K562 (cell line): ENCODE data around the gene RGS3. TPM values are rescaled to one million over a fixed set of nuclear protein-coding genes. Genes with fewer than 3 reads are reported as not detected.

Source experiments
- ATAC-seq: fragments of 200-7000 bp; cut with Tn5 transposase; 3 replicates; pipeline ENCODE4 v1.9.1; 2020; ENCODE audit warnings: moderate library complexity
- BruUV-seq: library from RNA; stranded (reverse); fragments of 400-500 nt; replicated peaks from 2 replicates; lab custom pipeline; 2021; lab: Mats Ljungman, UMichigan
- CTCF ChIA-PET: fragments of 300-600 bp; formaldehyde crosslinking; extraction: SDS; loops from one replicate; lab custom pipeline; 2021; ENCODE audit warnings: low intra/inter-chr PET ratio; lab: Yijun Ruan, JAX
- POLR2A ChIA-PET: fragments of 300-600, 350-650 bp; sonication (Branson Sonifier 250); formaldehyde crosslinking; extraction: SDS; loops from one replicate; lab custom pipeline; 2021; ENCODE audit warnings: antibody characterized with exemption, inconsistent platforms; lab: Yijun Ruan, JAX
- DNase-seq, 4 experiments: peaks; one replicate each; pipeline versions ENCODE4 v3.0.0 to v3.0.0-alpha.2; 2011 to 2018; ENCODE audit warnings: low spot score in 3 of 4, mixed read lengths in 3 of 4; ENCODE audit errors: extremely low read depth in 1 of 4
- FAIRE-seq: peaks from 2 replicates; lab custom pipeline; 2011; peaks lifted over from hg19 to GRCh38; lab: Jason Lieb, UNC
- H2AFZ ChIP-seq: 2 replicates; pipeline ENCODE4 v1.6.0; 2011; ENCODE audit warnings: low read depth, low read length, control low read depth, inconsistent platforms
- H3K27ac ChIP-seq: fragments of 200-600 bp; 3 replicates; pipeline ENCODE4 v1.8.0; 2011; ENCODE audit warnings: low read depth, mild to moderate bottlenecking, control low read depth, inconsistent platforms, low read length, moderate library complexity, mixed read lengths; ENCODE audit errors: extremely low read depth
- H3K27me3 ChIP-seq, 2 experiments: fragments of 300-600 bp in 1 of 2; 2 replicates in 1 of 2; 3 replicates in 1 of 2; pipeline versions ENCODE4 v1.6.0 to v1.8.0; 2011; ENCODE audit warnings: inconsistent platforms in 2 of 2, low read length in 2 of 2, mild to moderate bottlenecking in 1 of 2, mixed read lengths in 1 of 2, moderate library complexity in 1 of 2; ENCODE audit not compliant: control insufficient read depth in 2 of 2, insufficient read depth in 2 of 2
- H3K36me3 ChIP-seq: fragments of 300-600 bp; 3 replicates; pipeline ENCODE4 v1.8.0; 2011; ENCODE audit warnings: mild to moderate bottlenecking, low read length, inconsistent platforms; ENCODE audit not compliant: control insufficient read depth, insufficient read depth
- H3K4me1 ChIP-seq, 2 experiments: fragments of 200-600 bp in 1 of 2; replicated peaks in 1 of 2; 2 replicates in 1 of 2; 3 replicates in 1 of 2; pipeline versions ENCODE4 v1.5.1 to v1.8.0; 2011; ENCODE audit warnings: inconsistent platforms in 2 of 2, low read length in 2 of 2, mild to moderate bottlenecking in 1 of 2, mixed read lengths in 1 of 2, moderate library complexity in 1 of 2; ENCODE audit not compliant: control insufficient read depth in 2 of 2, insufficient read depth in 2 of 2
- H3K4me2 ChIP-seq: 2 replicates; pipeline ENCODE4 v1.6.1; 2011; ENCODE audit warnings: low read length, control low read depth, inconsistent platforms, mixed read lengths; ENCODE audit not compliant: insufficient read depth
- H3K4me3 ChIP-seq: fragments of 200-600 bp; sonication (generic), shearing (Covaris generic); 2 replicates; pipeline ENCODE4 v1.5.1; 2016; ENCODE audit warnings: control low read depth, inconsistent platforms
- H3K79me2 ChIP-seq: fragments of 200-600 bp; 3 replicates; pipeline ENCODE4 v1.8.0; 2011; ENCODE audit warnings: low read length, inconsistent platforms; ENCODE audit not compliant: control insufficient read depth, insufficient read depth
- H3K9ac ChIP-seq, 2 experiments: 2 replicates each; pipeline versions ENCODE4 v1.6.0 to v1.6.1; 2011; ENCODE audit warnings: low read depth in 2 of 2, low read length in 2 of 2, control low read depth in 1 of 2, inconsistent platforms in 1 of 2, mild to moderate bottlenecking in 1 of 2, mixed read lengths in 1 of 2; ENCODE audit not compliant: insufficient read depth in 1 of 2
- H3K9me1 ChIP-seq: one replicate; pipeline ENCODE4 v1.6.0; 2011; ENCODE audit warnings: inconsistent platforms, mild to moderate bottlenecking, low read length, moderate library complexity; ENCODE audit not compliant: control insufficient read depth, insufficient read depth
- H3K9me3 ChIP-seq: replicated peaks from 2 replicates; pipeline ENCODE4 v1.5.1; 2011; ENCODE audit warnings: low read depth, low read length, inconsistent platforms; ENCODE audit not compliant: control insufficient read depth, insufficient read depth
- H4K20me1 ChIP-seq: replicated peaks from 2 replicates; pipeline ENCODE4 v1.6.1; 2011; ENCODE audit warnings: low read length, inconsistent platforms, mixed read lengths; ENCODE audit not compliant: control insufficient read depth, insufficient read depth
- C11orf30 ChIP-seq: fragments of 450-650 bp; IDR thresholded peaks from 2 replicates; pipeline ENCODE4 v1.6.1; 2016; ENCODE audit warnings: low read depth, mild to moderate bottlenecking
- CEBPB ChIP-seq: fragments of 450-650 bp; IDR thresholded peaks from 2 replicates; pipeline ENCODE4 v1.6.1; 2016; ENCODE audit warnings: missing genetic modification characterization, missing compliant biosample characterization
- CREB3 ChIP-seq: fragments of 450-650 bp; conservative IDR thresholded peaks from 2 replicates; pipeline ENCODE4 v1.6.1; 2016; ENCODE audit warnings: missing genetic modification characterization, low read depth, mild to moderate bottlenecking, missing compliant biosample characterization, moderate library complexity
- CXXC5 ChIP-seq: fragments of 250-450 bp; sonication (Bioruptor Pico); IDR thresholded peaks from 2 replicates; pipeline ENCODE4 v1.8.0; 2022; ENCODE audit warnings: inconsistent platforms, mild to moderate bottlenecking, moderate library complexity
- ESRRA ChIP-seq: fragments of 450-650 bp; IDR thresholded peaks from 2 replicates; pipeline ENCODE4 v1.6.1; 2014; ENCODE audit warnings: low read depth, mild to moderate bottlenecking, moderate library complexity, borderline replicate concordance
- GATA2 ChIP-seq: sonication (generic); formaldehyde crosslinking; IDR thresholded peaks from 2 replicates; pipeline ENCODE4 v1.4.0; 2020; ENCODE audit warnings: mild to moderate bottlenecking, missing genetic modification reagents
- HMG20A ChIP-seq: fragments of 450-650 bp; formaldehyde crosslinking; conservative IDR thresholded peaks from 2 replicates; pipeline ENCODE4 v1.4.0; 2020; ENCODE audit warnings: mild to moderate bottlenecking, mixed read lengths
- KDM5B ChIP-seq: fragments of 200-600 bp; sonication (generic); IDR thresholded peaks from 2 replicates; pipeline ENCODE4 v1.6.1; 2012; ENCODE audit warnings: low read depth, mild to moderate bottlenecking, moderate library complexity, low read length, control low read depth, inconsistent platforms; ENCODE audit not compliant: insufficient replicate concordance
- MYC ChIP-seq, 2 experiments: fragments of 250-450 bp in 1 of 2; sonication (Bioruptor Pico) in 1 of 2; IDR thresholded peaks; 2 replicates each; pipeline versions ENCODE4 v1.5.1 to v1.6.1; 2012 to 2021; ENCODE audit warnings: low read depth in 2 of 2, borderline replicate concordance in 1 of 2, improper control_type of control experiment in 1 of 2, low read length in 1 of 2, mild to moderate bottlenecking in 1 of 2, moderate library complexity in 1 of 2
- POLR2H ChIP-seq: IDR thresholded peaks from 2 replicates; pipeline ENCODE4 v1.6.1; 2016; ENCODE audit warnings: missing genetic modification characterization, low read depth, mild to moderate bottlenecking, control low read depth, missing compliant biosample characterization, moderate library complexity
- PURB ChIP-seq: sonication (generic); formaldehyde crosslinking; IDR thresholded peaks from 2 replicates; pipeline ENCODE4 v1.9.0; 2021; ENCODE audit warnings: low read depth, mild to moderate bottlenecking, missing genetic modification reagents
- SIN3A ChIP-seq, 2 experiments: fragments of 150-350 bp in 1 of 2; IDR thresholded peaks; 2 replicates each; pipeline ENCODE4 v1.6.1; 2011 to 2016; ENCODE audit warnings: borderline replicate concordance in 2 of 2, low read depth in 2 of 2, low read length in 2 of 2, mild to moderate bottlenecking in 2 of 2, moderate library complexity in 2 of 2; ENCODE audit not compliant: control insufficient read depth in 1 of 2
- SMAD3 ChIP-seq: fragments of 450-650 bp; formaldehyde crosslinking; conservative IDR thresholded peaks from 2 replicates; pipeline ENCODE4 v1.4.0; 2020; ENCODE audit warnings: mild to moderate bottlenecking
- SMC3 ChIP-seq: conservative IDR thresholded peaks from 2 replicates; pipeline ENCODE4 v1.6.1; 2011; ENCODE audit warnings: low read depth, low read length, improper control_type of control experiment; ENCODE audit not compliant: insufficient read depth
- STAT5B ChIP-seq: fragments of 250-450 bp; sonication (Bioruptor Pico); IDR thresholded peaks from 2 replicates; pipeline ENCODE4 v1.8.0; 2021; ENCODE audit warnings: mild to moderate bottlenecking, inconsistent platforms
- ZBTB2 ChIP-seq: fragments of 450-650 bp; IDR thresholded peaks from 2 replicates; pipeline ENCODE4 v1.6.1; 2016; ENCODE audit warnings: antibody characterized with exemption
- ZNF140 ChIP-seq: fragments of 250-450 bp; sonication (Bioruptor Pico); IDR thresholded peaks from 2 replicates; pipeline ENCODE4 v1.8.0; 2021; ENCODE audit warnings: moderate library complexity, mild to moderate bottlenecking, inconsistent platforms
- ZNF165 ChIP-seq: fragments of 250-450 bp; sonication (Bioruptor Pico); IDR thresholded peaks from 2 replicates; pipeline ENCODE4 v1.4.0; 2020; ENCODE audit warnings: borderline replicate concordance
- ZNF23 ChIP-seq: fragments of 250-450 bp; sonication (Bioruptor Pico); IDR thresholded peaks from 2 replicates; pipeline ENCODE4 v1.4.0; 2020; ENCODE audit warnings: mild to moderate bottlenecking
- ZNF655 ChIP-seq: fragments of 250-450 bp; sonication (Bioruptor Pico); IDR thresholded peaks from 2 replicates; pipeline ENCODE4 v1.5.0; 2021
- WGBS: fragments of 100-300 bp; shearing (Covaris generic); methylation state at CpG from one replicate; pipeline ENCODE4 v1.1.6; 2016; ENCODE audit warnings: low coverage, mixed read lengths; ENCODE audit not compliant: insufficient coverage; ENCODE audit errors: missing lambda C conversion rate; 5-methylcytosine and 5-hydroxymethylcytosine counted together
- in situ Hi-C: fragments of 300-500 bp; cut with MboI; formaldehyde crosslinking; loops from 4 replicates; pipeline ENCODE4 v1.15.0; 2018; ENCODE audit warnings: inconsistent platforms, mixed read lengths
- intact Hi-C: fragments of 100-400 bp; cut with micrococcal nuclease; formaldehyde crosslinking; loops from 2 replicates; pipeline ENCODE4 v1.14.2; 2022
- polyA plus RNA-seq, 8 experiments: library from polyadenylated mRNA; depleted of rRNA in 4 of 8; stranded (reverse) in 5 of 8; unstranded in 3 of 8; fragments of >200 nt; fragmentation: Nextera tagmentation in 2 of 8; fragmentation: Illumina TruSeq in 1 of 8; extraction: Ambion mirVana in 2 of 8; extraction: Trizol in 1 of 8; gene quantifications; 2 replicates each; pipeline versions ENCODE4 v1.2.1 to v1.2.3, GENCODE V29; 2011 to 2014; ENCODE audit warnings: inconsistent platforms in 1 of 8, missing spikeins in 1 of 8
- total RNA-seq, 7 experiments: library from RNA; depleted of rRNA in 6 of 7; stranded (reverse); fragments of >200 nt in 6 of 7; fragmentation: Illumina TruSeq in 2 of 7; extraction: Trizol in 2 of 7; gene quantifications; 2 replicates each; pipeline versions ENCODE4 v1.2.1 to v1.2.3, GENCODE V29; 2011 to 2021; ENCODE audit warnings: low replicate concordance in 1 of 7

The RGS3 gene
- total and polyA plus RNA-seq, 9 of the 15 experiments (the other 6 are each of a cell fraction or from before 2014, with no cell fraction given): 0.08 to 2.9 (median 0.95) TPM

GRCh38 chr9:113628621-113629020 lies 165.1 kb downstream of the RGS3 start:
- ATAC-seq (no peak), FAIRE-seq (no peak), DNase-seq (no peak)
- H3K27me3 ChIP-seq: peaks cover 24 to 69% of the 10 kb centered on the region in 2 experiments
- H4K20me1 ChIP-seq: no peaks in the 10 kb centered on the region
- H3K79me2 ChIP-seq: no peaks in the 10 kb centered on the region
- no peaks in the 10 kb centered on the region for H3K9me3 ChIP-seq
- no peak overlapping the region for H3K9ac ChIP-seq
- H3K4me1 ChIP-seq: no peaks in the 10 kb centered on the region
- H3K27ac ChIP-seq: no peak overlapping the region
- no TSS peak for BruUV-seq
- 2% methylated on average over 4 of the region's 4 CpGs for WGBS
- TF ChIP-seq MYC (IDR thresholded peaks at IDR 0.05; ENCODE audit: low read depth, low read length): no peak
- TF ChIP-seq MYC (CRISPR knock-in tag; IDR thresholded peaks at IDR 0.05; ENCODE audit: borderline replicate concordance, low read depth): no peak
- no peak for TF ChIP-seq PURB (CRISPR knock-in tag)
- no peak for TF ChIP-seq CREB3 (tag)
- no peak for TF ChIP-seq SIN3A (IDR thresholded peaks at IDR 0.05; ENCODE audit: borderline replicate concordance in 2 of 2, control insufficient read depth in 1 of 2, low read depth in 2 of 2, low read length in 2 of 2)
- TF ChIP-seq ZBTB2: no peak
- TF ChIP-seq ESRRA: no peak
- TF ChIP-seq ZNF655 (CRISPR knock-in tag): no peak
- TF ChIP-seq CEBPB (tag): no peak
- no peak for TF ChIP-seq STAT5B (CRISPR knock-in tag)
- TF ChIP-seq ZNF23 (CRISPR knock-in tag): no peak
- TF ChIP-seq KDM5B: no peak
- TF ChIP-seq POLR2H (tag): no peak
- no peak for TF ChIP-seq CXXC5 (CRISPR knock-in tag)
- TF ChIP-seq ZNF140: no peak
- no peak for TF ChIP-seq C11orf30
- no peak for TF ChIP-seq ZNF165 (CRISPR knock-in tag)
- no peak for TF ChIP-seq HMG20A (CRISPR knock-in tag)
- no peak for TF ChIP-seq SMC3
- no peak for TF ChIP-seq SMAD3
- no peak for TF ChIP-seq GATA2 (CRISPR knock-in tag)
- no peaks in the 10 kb centered on the region for H3K36me3 ChIP-seq
- CTCF ChIA-PET: no interaction called here
- H3K4me3 ChIP-seq: no peak overlapping the region
- in situ Hi-C loops (no loop called here), intact Hi-C loops (no loop called here)
- H2AFZ ChIP-seq: no peak overlapping the region
- H3K4me2 ChIP-seq: no peak overlapping the region
- POLR2A ChIA-PET: interaction anchor here (0.6 kb wide), 1 partner anchor 227 kb away, joined by 3 read pairs; the partner anchor contains the start of gene ALAD
- no peaks in the 10 kb centered on the region for H3K9me1 ChIP-seq
